ENCODE results near the gene FRMPD4.

DNA sequence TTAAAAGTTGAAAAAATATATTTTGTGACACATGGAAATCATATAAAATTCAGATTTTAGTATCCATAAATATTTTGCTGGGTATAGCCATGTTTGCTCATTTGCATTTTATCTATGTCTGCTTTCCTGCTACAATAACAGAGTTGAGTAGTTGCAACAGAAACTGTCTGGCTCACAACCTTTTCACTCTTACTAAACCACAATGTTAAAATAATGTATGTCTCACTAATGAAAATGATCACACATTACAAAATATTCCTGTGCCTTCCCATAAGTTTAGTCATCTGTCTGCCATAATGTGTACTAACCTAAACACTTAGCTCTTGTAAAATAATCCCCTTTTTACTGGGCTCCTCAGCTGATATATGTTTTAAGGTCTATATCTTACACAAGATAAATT, 479.0 kb downstream of the FRMPD4 start:
- no peak for TF ChIP-seq CTCF (conservative IDR thresholded peaks at IDR 0.05; ENCODE audit: low read length)
- TF ChIP-seq EZH2phosphoT487 (IDR thresholded peaks at IDR 0.05; ENCODE audit: borderline replicate concordance) = no peak
